ENCODE data around the gene PHYHIPL.
"Not testable (repeated sequence)": the region's sequence is repeated elsewhere in the genome, so short reads cannot be mapped to it uniquely, and the experiment has no call there.

The PHYHIPL gene

GRCh38 chr10:59212301-59212798, 35.9 kb downstream of the PHYHIPL start:
- H3K4me1 ChIP-seq (ENCODE audit: control insufficient read depth, insufficient read depth, low read length): no peaks in the 10 kb centered on the region
- no peaks in the 10 kb centered on the region for H3K9me3 ChIP-seq (ENCODE audit: control insufficient read depth, insufficient read depth, low read length)

DNA sequence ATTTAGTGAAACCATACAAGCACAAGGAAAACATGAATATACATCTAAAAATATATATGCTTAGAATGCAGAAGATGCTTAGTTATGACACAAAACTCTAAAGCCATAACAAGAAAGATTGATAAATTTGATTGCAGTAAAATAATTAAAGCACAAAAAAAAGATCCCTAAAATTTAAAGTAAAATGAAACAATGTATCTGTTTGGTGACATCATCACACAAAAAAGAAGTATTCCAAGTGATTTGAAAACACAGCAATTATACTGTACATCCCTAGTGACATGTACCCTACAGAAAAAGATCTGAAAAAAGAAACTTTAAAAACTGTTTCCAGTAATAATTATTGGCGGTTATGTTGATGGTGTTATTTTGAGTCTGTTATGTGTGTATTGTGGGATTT, 37.7 kb downstream of the PHYHIPL start:
- H3K27me3 ChIP-seq (ENCODE audit: control insufficient read depth, insufficient read depth, low read length): no peaks in the 10 kb centered on the region
- no peaks in the 10 kb centered on the region for H3K4me1 ChIP-seq (ENCODE audit: control insufficient read depth, insufficient read depth, low read length)
- no peaks in the 10 kb centered on the region for H3K9me3 ChIP-seq (ENCODE audit: control insufficient read depth, insufficient read depth, low read length)
- H3K4me3 ChIP-seq (ENCODE audit: low read depth, low read length): no peak overlapping the region
- no peaks in the 10 kb centered on the region for H3K36me3 ChIP-seq (ENCODE audit: control insufficient read depth, insufficient read depth, low read length)
- no peak overlapping the region for H3K9ac ChIP-seq (ENCODE audit: low read depth, low read length)

More at GRCh38 chr10:59212301-59212798, 35.9 kb downstream of the PHYHIPL start:
- Histone ChIP-seq H3K36me3 (ENCODE audit: control insufficient read depth, insufficient read depth, low read length) (no peaks in the 10 kb centered on the region), H3K27me3 (ENCODE audit: control insufficient read depth, insufficient read depth, low read length) (no peaks in the 10 kb centered on the region), H3K9ac (ENCODE audit: low read depth, low read length) (no peak overlapping the region), H3K4me3 (ENCODE audit: low read depth, low read length) (no peak overlapping the region)

- H3K9ac ChIP-seq (ENCODE audit: low read depth, low read length): no peak overlapping the region
- no peaks in the 10 kb centered on the region for H3K27me3 ChIP-seq (ENCODE audit: control insufficient read depth, insufficient read depth, low read length)
- no peaks in the 10 kb centered on the region for H3K4me1 ChIP-seq (ENCODE audit: control insufficient read depth, insufficient read depth, low read length)
- no peaks in the 10 kb centered on the region for H3K9me3 ChIP-seq (ENCODE audit: control insufficient read depth, insufficient read depth, low read length)
- H3K4me3 ChIP-seq (ENCODE audit: low read depth, low read length): no peak overlapping the region
- H3K36me3 ChIP-seq (ENCODE audit: control insufficient read depth, insufficient read depth, low read length): no peaks in the 10 kb centered on the region
Measured at GRCh38 chr10:59216178-59216869, 39.9 kb downstream of the PHYHIPL start.

DNA sequence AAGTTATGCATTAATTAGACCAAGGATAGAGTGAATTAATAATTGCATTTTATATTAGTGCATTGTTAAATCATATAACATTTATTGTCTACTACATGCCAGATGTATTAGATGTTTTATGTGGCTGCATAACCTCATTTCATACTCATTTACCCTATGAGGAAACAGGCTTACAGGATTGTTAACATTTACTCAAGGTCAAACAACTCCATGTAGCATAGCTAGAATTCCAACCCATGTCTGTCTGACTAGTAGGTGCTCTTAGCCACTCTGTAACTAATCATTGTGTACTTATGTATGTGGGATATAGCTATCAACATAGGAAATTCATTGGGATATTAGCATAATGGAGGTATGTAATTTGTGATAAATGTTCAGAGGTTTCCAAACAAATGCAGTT, 46.3 kb downstream of the PHYHIPL start:
- Histone ChIP-seq H3K4me1 (ENCODE audit: control insufficient read depth, insufficient read depth, low read length) (no peaks in the 10 kb centered on the region), H3K9me3 (ENCODE audit: control insufficient read depth, insufficient read depth, low read length) (no peaks in the 10 kb centered on the region), H3K4me3 (ENCODE audit: low read depth, low read length) (no peak overlapping the region), H3K36me3 (ENCODE audit: control insufficient read depth, insufficient read depth, low read length) (no peaks in the 10 kb centered on the region), H3K27me3 (ENCODE audit: control insufficient read depth, insufficient read depth, low read length) (no peaks in the 10 kb centered on the region), H3K9ac (ENCODE audit: low read depth, low read length) (no peak overlapping the region)

DNA sequence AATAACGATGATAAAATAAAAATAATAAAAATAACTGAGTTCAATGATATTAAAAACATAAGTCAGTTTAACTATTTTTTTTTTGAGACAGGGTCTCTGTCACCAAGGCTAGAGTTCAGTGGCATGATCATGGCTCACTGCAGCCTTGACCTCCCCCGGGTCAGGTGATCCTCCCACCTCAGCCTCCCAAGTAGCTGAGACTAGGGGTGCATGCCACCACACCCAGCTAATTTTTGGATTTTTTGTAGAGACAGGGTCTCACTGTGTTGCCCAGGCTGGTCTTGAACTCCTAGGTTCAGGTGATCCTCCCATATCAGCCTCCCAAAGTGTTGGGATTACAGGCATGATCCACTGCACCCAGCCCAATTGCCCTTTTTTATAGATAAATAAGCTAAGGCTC, 47.2 kb downstream of the PHYHIPL start:
- H3K9me3 ChIP-seq (ENCODE audit: control insufficient read depth, insufficient read depth, low read length); H3K36me3 ChIP-seq (ENCODE audit: control insufficient read depth, insufficient read depth, low read length); H3K4me3 ChIP-seq (ENCODE audit: low read depth, low read length); H3K27me3 ChIP-seq (ENCODE audit: control insufficient read depth, insufficient read depth, low read length); H3K4me1 ChIP-seq (ENCODE audit: control insufficient read depth, insufficient read depth, low read length); H3K9ac ChIP-seq (ENCODE audit: low read depth, low read length): not testable (repeated sequence)

- Histone ChIP-seq H3K4me1 (ENCODE audit: control insufficient read depth, insufficient read depth, low read length) (no peaks in the 10 kb centered on the region), H3K9ac (ENCODE audit: low read depth, low read length) (no peak overlapping the region), H3K9me3 (ENCODE audit: control insufficient read depth, insufficient read depth, low read length) (no peaks in the 10 kb centered on the region), H3K27me3 (ENCODE audit: control insufficient read depth, insufficient read depth, low read length) (no peaks in the 10 kb centered on the region), H3K36me3 (ENCODE audit: control insufficient read depth, insufficient read depth, low read length) (no peaks in the 10 kb centered on the region), H3K4me3 (ENCODE audit: low read depth, low read length) (no peak overlapping the region)
Measured at GRCh38 chr10:59225211-59225610, 48.8 kb downstream of the PHYHIPL start.

GRCh38 chr10:59227136-59227673, 50.8 kb downstream of the PHYHIPL start:
- no peaks in the 10 kb centered on the region for H3K4me1 ChIP-seq (ENCODE audit: control insufficient read depth, insufficient read depth, low read length)
- no peaks in the 10 kb centered on the region for H3K27me3 ChIP-seq (ENCODE audit: control insufficient read depth, insufficient read depth, low read length)
- no peak overlapping the region for H3K9ac ChIP-seq (ENCODE audit: low read depth, low read length)
- H3K9me3 ChIP-seq (ENCODE audit: control insufficient read depth, insufficient read depth, low read length): no peaks in the 10 kb centered on the region
- no peaks in the 10 kb centered on the region for H3K36me3 ChIP-seq (ENCODE audit: control insufficient read depth, insufficient read depth, low read length)
- H3K4me3 ChIP-seq (ENCODE audit: low read depth, low read length): no peak overlapping the region

DNA sequence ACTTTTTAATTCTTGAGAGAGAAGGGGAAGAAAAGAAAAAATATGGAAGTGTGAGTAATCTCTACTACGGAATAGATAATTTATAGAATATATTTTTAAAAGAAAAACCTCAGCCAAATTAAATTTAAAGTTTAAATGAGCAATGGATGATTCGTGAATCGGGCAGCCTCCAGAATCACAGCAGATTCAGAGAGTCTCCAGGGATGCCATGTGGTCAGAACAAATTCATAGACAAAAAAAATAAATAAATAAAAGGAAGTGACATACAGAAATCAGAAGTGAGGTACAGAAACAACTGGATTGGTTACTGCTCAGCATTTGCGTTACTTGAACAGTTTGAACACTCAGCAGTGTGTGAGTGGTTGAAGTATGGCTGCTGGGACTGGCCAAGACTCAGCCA, 53.0 kb downstream of the PHYHIPL start:
- no peak overlapping the region for H3K4me3 ChIP-seq (ENCODE audit: low read depth, low read length)
- no peaks in the 10 kb centered on the region for H3K36me3 ChIP-seq (ENCODE audit: control insufficient read depth, insufficient read depth, low read length)
- no peaks in the 10 kb centered on the region for H3K9me3 ChIP-seq (ENCODE audit: control insufficient read depth, insufficient read depth, low read length)
- no peaks in the 10 kb centered on the region for H3K27me3 ChIP-seq (ENCODE audit: control insufficient read depth, insufficient read depth, low read length)
- H3K9ac ChIP-seq (ENCODE audit: low read depth, low read length): no peak overlapping the region
- no peaks in the 10 kb centered on the region for H3K4me1 ChIP-seq (ENCODE audit: control insufficient read depth, insufficient read depth, low read length)

DNA sequence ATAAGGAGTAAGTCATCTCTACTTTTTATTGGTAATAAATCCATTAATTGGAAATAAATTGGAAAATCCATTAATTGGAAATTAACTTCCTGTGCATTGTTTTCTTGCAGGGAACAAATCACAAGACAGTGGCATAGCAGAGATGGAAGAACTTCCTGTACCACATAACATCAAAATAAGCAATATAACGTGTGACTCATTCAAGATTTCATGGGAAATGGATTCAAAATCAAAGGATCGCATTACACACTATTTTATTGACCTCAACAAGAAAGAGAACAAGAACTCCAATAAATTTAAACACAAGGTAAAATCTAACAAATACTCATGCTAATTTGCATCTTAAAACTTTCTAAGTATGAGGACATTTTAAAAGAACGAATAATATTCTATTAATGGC, 57.8 kb downstream of the PHYHIPL start:
- H3K9ac ChIP-seq (ENCODE audit: low read depth, low read length): no peak overlapping the region
- no peaks in the 10 kb centered on the region for H3K9me3 ChIP-seq (ENCODE audit: control insufficient read depth, insufficient read depth, low read length)
- no peaks in the 10 kb centered on the region for H3K4me1 ChIP-seq (ENCODE audit: control insufficient read depth, insufficient read depth, low read length)
- H3K4me3 ChIP-seq (ENCODE audit: low read depth, low read length): no peak overlapping the region
- H3K36me3 ChIP-seq (ENCODE audit: control insufficient read depth, insufficient read depth, low read length): no peaks in the 10 kb centered on the region
- no peaks in the 10 kb centered on the region for H3K27me3 ChIP-seq (ENCODE audit: control insufficient read depth, insufficient read depth, low read length)

DNA sequence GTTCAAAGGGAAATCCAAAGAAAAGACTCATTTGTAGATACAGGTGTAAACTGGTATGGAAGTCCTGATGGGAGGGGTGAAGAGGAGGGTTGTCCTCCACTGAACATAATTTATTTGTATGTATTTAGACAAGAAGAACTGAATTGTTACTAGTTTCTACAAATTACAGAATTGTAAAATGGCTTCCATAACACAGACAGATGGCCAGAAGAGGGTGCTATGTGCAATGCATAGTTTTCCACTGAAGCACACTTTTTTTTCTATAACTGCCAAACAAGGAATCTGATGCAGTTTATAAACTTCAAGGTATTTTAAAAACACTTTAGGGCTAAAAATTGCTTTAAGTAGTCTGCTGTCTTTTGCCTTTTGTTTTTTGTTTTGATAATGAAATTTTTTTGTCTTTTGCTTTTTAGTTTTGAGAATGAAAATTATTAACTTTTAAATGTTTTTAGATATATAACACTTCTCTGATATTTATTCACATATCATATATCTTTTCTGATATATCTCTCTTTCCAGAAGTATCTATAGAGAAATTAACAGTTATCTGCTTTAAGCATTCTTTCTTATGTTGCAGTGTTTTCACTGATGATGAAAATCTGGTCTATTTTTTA, 58.5 kb downstream of the PHYHIPL start:
- no peaks in the 10 kb centered on the region for H3K9me3 ChIP-seq (ENCODE audit: control insufficient read depth, insufficient read depth, low read length)
- no peaks in the 10 kb centered on the region for H3K4me1 ChIP-seq (ENCODE audit: control insufficient read depth, insufficient read depth, low read length)
- no peak overlapping the region for H3K4me3 ChIP-seq (ENCODE audit: low read depth, low read length)
- H3K9ac ChIP-seq (ENCODE audit: low read depth, low read length): no peak overlapping the region
- H3K27me3 ChIP-seq (ENCODE audit: control insufficient read depth, insufficient read depth, low read length): no peaks in the 10 kb centered on the region
- no peaks in the 10 kb centered on the region for H3K36me3 ChIP-seq (ENCODE audit: control insufficient read depth, insufficient read depth, low read length)

DNA sequence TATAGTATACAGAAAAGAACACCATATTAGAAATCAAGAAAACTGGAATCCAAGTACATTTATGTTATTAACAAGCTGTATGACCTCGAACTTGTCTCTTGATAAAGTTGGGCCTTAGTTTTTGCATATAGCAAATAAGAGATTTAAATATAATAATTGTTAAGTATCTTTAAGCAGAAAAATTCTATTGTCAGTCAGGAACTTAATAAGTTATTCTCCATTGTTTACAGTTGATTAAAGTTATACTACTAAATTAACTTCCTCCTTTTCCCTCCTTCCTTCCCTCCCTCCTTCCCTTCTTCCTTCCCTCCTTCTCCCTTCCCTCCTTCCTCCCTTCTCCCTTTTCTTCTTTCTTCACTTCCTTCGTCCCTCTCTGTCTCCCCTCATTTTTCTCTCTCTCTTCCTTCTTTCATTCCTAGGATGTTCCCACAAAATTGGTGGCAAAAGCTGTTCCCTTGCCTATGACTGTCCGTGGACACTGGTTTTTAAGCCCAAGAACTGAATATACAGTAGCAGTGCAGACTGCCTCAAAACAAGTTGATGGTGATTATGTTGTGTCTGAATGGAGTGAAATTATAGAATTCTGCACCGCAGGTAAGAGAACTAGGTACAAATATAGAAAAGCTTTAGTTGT, 59.7 kb downstream of the PHYHIPL start:
- Histone ChIP-seq H3K9me3 (ENCODE audit: control insufficient read depth, insufficient read depth, low read length) (no peaks in the 10 kb centered on the region), H3K4me3 (ENCODE audit: low read depth, low read length) (no peak overlapping the region), H3K4me1 (ENCODE audit: control insufficient read depth, insufficient read depth, low read length) (no peaks in the 10 kb centered on the region), H3K27me3 (ENCODE audit: control insufficient read depth, insufficient read depth, low read length) (no peaks in the 10 kb centered on the region), H3K36me3 (ENCODE audit: control insufficient read depth, insufficient read depth, low read length) (no peaks in the 10 kb centered on the region), H3K9ac (ENCODE audit: low read depth, low read length) (no peak overlapping the region)

DNA sequence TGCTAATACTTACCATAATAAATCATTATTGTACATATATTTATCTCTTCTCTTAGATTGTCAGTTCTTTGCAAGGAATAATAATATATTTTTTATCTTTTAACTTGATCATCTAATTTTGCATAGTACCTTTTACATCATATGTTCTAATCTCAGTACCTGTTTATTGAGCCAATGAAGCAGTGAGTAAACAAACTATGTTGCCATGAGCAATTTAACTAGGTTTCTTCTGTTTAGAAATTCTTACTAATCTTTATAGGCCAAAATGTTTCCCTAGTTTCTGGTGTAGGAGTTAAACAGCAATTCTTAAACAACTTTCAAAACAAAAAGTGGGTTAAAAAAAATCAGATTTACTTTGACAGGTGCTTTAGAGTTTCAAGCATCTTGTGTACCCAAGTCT, 61.3 kb downstream of the PHYHIPL start:
- Histone ChIP-seq H3K36me3 (ENCODE audit: control insufficient read depth, insufficient read depth, low read length) (no peaks in the 10 kb centered on the region), H3K27me3 (ENCODE audit: control insufficient read depth, insufficient read depth, low read length) (no peaks in the 10 kb centered on the region), H3K4me1 (ENCODE audit: control insufficient read depth, insufficient read depth, low read length) (no peaks in the 10 kb centered on the region), H3K9ac (ENCODE audit: low read depth, low read length) (no peak overlapping the region), H3K9me3 (ENCODE audit: control insufficient read depth, insufficient read depth, low read length) (no peaks in the 10 kb centered on the region), H3K4me3 (ENCODE audit: low read depth, low read length) (no peak overlapping the region)

All from iPS-15b (cell line).